GM12864 (cell line): ENCODE measurements around the gene ALKBH1.

Source experiments
- DNase-seq: peaks from one replicate; pipeline ENCODE4 v3.0.0-alpha.2; 2011; ENCODE audit warnings: low read depth
- H3K4me3 ChIP-seq: 2 replicates; pipeline ENCODE4 v1.5.1; 2011; ENCODE audit warnings: mild to moderate bottlenecking, low read depth, low read length, control low read depth
- TF ChIP-seq, protein P1 (sequence below): IDR thresholded peaks from 2 replicates; pipeline ENCODE4 v1.5.1; 2011; ENCODE audit warnings: low read depth, mild to moderate bottlenecking, moderate library complexity, low read length, control low read depth, inconsistent platforms; ENCODE audit errors: missing control alignments

The ALKBH1 gene

GRCh38 chr14:77659831-77660230 is 48.0 kb downstream of the ALKBH1 start:
- H3K4me3 ChIP-seq: no peak overlapping the region
- TF ChIP-seq, protein P1, sequence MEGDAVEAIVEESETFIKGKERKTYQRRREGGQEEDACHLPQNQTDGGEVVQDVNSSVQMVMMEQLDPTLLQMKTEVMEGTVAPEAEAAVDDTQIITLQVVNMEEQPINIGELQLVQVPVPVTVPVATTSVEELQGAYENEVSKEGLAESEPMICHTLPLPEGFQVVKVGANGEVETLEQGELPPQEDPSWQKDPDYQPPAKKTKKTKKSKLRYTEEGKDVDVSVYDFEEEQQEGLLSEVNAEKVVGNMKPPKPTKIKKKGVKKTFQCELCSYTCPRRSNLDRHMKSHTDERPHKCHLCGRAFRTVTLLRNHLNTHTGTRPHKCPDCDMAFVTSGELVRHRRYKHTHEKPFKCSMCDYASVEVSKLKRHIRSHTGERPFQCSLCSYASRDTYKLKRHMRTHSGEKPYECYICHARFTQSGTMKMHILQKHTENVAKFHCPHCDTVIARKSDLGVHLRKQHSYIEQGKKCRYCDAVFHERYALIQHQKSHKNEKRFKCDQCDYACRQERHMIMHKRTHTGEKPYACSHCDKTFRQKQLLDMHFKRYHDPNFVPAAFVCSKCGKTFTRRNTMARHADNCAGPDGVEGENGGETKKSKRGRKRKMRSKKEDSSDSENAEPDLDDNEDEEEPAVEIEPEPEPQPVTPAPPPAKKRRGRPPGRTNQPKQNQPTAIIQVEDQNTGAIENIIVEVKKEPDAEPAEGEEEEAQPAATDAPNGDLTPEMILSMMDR: no peak
- no peak for DNase-seq

DNA sequence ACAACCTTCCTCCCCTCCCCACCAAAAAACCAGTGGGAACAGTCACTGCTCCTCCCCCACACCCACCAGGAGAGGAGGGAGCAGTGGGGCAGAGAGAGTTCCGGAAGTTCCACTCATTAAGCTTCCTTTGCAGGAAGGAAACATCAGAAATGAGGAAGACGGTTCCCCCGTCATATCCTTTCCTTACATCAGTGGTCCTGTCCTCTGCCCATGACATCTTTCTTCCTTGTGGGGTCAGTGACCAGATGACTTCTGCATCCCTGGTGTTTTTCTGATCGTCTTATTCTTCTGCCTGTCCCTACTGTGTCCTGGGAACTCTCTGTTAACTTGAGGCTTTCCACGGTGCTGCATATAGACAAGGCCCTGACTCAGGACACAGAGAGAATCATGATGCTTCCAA is 50.5 kb downstream of the ALKBH1 start:
- H3K4me3 ChIP-seq: no peak overlapping the region
- TF ChIP-seq, protein P1: no peak
- DNase-seq: no peak

DNA sequence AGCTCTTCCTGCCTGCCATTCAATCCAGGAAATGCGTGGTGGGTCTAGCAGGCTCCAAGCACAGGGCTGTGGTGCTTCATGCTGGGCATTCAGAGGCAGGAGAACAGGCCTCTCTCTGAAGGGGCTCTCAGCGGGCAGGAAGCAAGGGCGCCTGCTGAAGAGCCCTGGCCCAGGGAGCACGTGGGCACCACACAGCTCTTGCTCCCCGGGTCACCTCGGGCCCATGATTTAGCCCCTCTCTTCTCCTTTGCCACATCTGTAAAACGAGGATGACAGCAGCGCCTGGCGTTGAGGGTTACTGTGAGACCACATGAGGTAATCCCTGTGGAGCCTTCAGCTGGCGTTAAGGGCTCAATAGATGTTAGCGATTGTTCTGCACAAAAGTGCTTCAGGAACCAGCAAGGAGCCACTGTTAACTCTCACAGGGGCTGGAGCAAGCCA is 53.8 kb downstream of the ALKBH1 start:
- TF ChIP-seq, protein P1: no peak
- H3K4me3 ChIP-seq: no peak overlapping the region
- DNase-seq: no peak

DNA sequence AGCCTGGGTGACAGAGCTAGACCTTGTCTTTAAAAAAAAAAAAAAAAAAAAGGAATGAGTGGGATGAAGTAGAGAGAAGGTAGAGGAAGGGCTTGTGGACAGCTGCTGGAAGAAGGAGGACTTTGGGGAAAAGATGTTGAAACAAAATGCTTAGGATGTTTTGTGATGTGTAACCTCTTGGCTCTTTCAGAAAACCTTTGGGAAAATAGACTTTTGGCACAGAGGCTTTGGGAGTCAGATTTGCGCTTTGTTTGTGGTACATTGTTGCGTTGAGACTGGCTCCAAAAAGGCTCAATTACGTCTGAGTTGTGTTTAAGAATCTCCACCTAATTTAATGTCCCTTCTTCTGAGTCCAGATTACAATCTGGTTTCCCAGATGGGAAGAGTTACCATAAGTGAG is 58.5 kb downstream of the ALKBH1 start:
- H3K4me3 ChIP-seq: no peak overlapping the region
- TF ChIP-seq, protein P1: no peak
- DNase-seq: no peak

GRCh38 chr14:77648520-77649200 is 59.2 kb downstream of the ALKBH1 start:
- DNase-seq: no peak
- H3K4me3 ChIP-seq: no peak overlapping the region
- TF ChIP-seq, protein P1: no peak

DNA sequence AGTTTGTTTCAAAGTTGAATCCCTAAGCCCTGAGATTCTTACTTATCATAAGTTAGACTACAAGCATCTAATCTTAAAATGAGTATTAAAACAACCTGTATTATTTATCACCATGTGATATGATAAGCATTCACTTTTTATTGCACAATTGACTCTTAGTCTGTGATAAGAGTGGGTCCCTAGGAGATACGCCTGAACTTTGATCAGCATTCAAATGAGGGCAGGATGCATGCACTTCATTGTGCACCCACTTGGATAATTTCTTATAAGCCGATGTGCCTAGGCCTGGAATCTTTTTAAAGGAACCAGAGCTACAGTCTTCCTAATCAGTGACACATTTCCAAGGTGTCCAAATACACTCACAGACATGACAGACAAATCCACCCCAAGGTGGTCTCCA is 60.0 kb downstream of the ALKBH1 start:
- TF ChIP-seq, protein P1: no peak
- H3K4me3 ChIP-seq: no peak overlapping the region
- no peak for DNase-seq

- no peak for DNase-seq
- TF ChIP-seq, protein P1: no peak
Observed at GRCh38 chr14:77646907-77647306, 60.9 kb downstream of the ALKBH1 start.

More at GRCh38 chr14:77646907-77647306, 60.9 kb downstream of the ALKBH1 start:
- H3K4me3 ChIP-seq: no peak overlapping the region
